SK-N-SH treated with all-trans-retinoic acid at 6 μM for 48 hours (cell line): Measurements from ENCODE around the gene OR9G4.

ENCODE experiments used
- GLIS3 ChIP-seq: fragments of 250-450 bp; sonication (Bioruptor Pico); IDR thresholded peaks from 2 replicates; pipeline ENCODE4 v1.5.0; 2020; ENCODE audit warnings: mild to moderate bottlenecking, moderate library complexity
- ISL1 ChIP-seq: fragments of 250-450 bp; sonication (Bioruptor Pico); IDR thresholded peaks from 2 replicates; pipeline ENCODE4 v2.1.2; 2022; ENCODE audit warnings: mild to moderate bottlenecking, moderate library complexity
- OSR1 ChIP-seq: fragments of 250-450 bp; sonication (Bioruptor Pico); IDR thresholded peaks from 2 replicates; pipeline ENCODE4 v1.8.0; 2022; ENCODE audit warnings: moderate library complexity, mild to moderate bottlenecking, inconsistent platforms
- ZFP3 ChIP-seq: fragments of 250-450 bp; sonication (Bioruptor Pico); IDR thresholded peaks from 2 replicates; pipeline ENCODE4 v1.5.0; 2020; ENCODE audit warnings: mild to moderate bottlenecking, moderate library complexity
- ZFP30 ChIP-seq: fragments of 450-650 bp; formaldehyde crosslinking; IDR thresholded peaks from 2 replicates; pipeline ENCODE4 v1.5.0; 2022; ENCODE audit warnings: mild to moderate bottlenecking, moderate library complexity
- ZNF565 ChIP-seq: fragments of 450-650 bp; formaldehyde crosslinking; conservative IDR thresholded peaks from 2 replicates; pipeline ENCODE4 v1.5.0; 2020; ENCODE audit warnings: low read depth, mild to moderate bottlenecking, moderate library complexity
- TF ChIP-seq, protein P1 (sequence below): fragments of 250-450 bp; sonication (Bioruptor Pico); IDR thresholded peaks from 2 replicates; pipeline ENCODE4 v1.8.0; 2020; ENCODE audit warnings: mild to moderate bottlenecking, moderate library complexity, borderline replicate concordance

DNA sequence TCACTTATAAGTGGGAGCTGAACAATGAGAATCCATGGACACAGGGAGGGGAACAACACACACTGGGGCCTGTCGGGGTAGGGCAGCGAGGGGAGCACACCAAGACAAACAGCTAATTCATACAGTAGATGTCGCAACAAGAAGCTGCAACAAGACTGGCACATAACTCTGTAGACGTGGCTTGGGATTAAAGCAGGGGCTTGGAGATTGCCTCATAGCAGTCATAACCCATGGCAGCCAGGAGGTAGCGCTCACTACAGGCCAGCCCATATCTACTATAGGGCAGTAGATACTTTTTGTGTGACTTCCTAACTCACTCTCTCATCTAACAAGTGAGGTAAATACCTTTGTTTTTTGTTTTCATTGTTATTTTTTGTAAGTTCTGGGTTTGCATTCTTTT lies 1.7 kb upstream of the OR9G4 start:
- no peak for TF ChIP-seq OSR1
- no peak for TF ChIP-seq GLIS3 (CRISPR knock-in tag)
- TF ChIP-seq ISL1, result no peak
- TF ChIP-seq, protein P1, sequence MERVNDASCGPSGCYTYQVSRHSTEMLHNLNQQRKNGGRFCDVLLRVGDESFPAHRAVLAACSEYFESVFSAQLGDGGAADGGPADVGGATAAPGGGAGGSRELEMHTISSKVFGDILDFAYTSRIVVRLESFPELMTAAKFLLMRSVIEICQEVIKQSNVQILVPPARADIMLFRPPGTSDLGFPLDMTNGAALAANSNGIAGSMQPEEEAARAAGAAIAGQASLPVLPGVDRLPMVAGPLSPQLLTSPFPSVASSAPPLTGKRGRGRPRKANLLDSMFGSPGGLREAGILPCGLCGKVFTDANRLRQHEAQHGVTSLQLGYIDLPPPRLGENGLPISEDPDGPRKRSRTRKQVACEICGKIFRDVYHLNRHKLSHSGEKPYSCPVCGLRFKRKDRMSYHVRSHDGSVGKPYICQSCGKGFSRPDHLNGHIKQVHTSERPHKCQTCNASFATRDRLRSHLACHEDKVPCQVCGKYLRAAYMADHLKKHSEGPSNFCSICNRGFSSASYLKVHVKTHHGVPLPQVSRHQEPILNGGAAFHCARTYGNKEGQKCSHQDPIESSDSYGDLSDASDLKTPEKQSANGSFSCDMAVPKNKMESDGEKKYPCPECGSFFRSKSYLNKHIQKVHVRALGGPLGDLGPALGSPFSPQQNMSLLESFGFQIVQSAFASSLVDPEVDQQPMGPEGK, result no peak
- no peak for TF ChIP-seq ZFP30 (CRISPR knock-in tag)
- TF ChIP-seq ZNF565 (CRISPR knock-in tag), result no peak
- no peak for TF ChIP-seq ZFP3 (CRISPR knock-in tag)
